Measurements from ENCODE around the gene SGTA.
A peak's percentile ranks its signal among the peaks of the same experiment; 100 is the strongest.

Gene SGTA

DNA sequence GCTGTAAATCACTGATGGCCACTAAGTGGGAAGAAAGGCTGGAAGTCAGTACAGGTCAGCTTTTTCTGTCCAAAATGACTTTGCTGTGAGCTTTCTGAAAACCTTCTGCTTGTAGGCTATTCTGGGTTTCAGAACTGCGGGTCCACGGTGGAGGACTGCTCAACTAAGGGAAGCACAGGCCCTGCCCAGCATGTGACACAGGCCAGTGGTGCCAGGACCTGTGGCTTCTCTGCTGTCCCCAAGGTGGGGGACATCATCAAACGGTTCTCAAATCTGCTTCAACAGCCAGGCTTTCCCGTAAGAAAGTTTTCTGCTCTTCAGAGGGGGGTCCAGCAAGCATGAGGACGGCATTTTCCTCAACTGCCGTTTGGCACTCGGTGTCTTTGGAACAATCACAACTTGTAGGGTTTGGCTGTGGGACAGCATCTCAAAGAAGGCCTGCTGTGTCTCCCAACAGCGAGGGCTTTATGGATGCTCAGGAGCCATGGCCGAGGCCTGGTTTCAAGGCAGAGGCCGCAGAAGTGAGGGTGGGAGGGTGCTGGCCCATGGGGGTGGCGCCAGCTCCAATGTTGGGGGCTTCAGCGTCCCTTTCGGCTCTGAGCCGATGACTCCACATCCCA is 3.8 kb downstream of the SGTA start:
- no peak overlapping the region for H3K27ac ChIP-seq
- TF ChIP-seq, protein P1, sequence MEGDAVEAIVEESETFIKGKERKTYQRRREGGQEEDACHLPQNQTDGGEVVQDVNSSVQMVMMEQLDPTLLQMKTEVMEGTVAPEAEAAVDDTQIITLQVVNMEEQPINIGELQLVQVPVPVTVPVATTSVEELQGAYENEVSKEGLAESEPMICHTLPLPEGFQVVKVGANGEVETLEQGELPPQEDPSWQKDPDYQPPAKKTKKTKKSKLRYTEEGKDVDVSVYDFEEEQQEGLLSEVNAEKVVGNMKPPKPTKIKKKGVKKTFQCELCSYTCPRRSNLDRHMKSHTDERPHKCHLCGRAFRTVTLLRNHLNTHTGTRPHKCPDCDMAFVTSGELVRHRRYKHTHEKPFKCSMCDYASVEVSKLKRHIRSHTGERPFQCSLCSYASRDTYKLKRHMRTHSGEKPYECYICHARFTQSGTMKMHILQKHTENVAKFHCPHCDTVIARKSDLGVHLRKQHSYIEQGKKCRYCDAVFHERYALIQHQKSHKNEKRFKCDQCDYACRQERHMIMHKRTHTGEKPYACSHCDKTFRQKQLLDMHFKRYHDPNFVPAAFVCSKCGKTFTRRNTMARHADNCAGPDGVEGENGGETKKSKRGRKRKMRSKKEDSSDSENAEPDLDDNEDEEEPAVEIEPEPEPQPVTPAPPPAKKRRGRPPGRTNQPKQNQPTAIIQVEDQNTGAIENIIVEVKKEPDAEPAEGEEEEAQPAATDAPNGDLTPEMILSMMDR (IDR thresholded peaks at IDR 0.05): no peak

DNA sequence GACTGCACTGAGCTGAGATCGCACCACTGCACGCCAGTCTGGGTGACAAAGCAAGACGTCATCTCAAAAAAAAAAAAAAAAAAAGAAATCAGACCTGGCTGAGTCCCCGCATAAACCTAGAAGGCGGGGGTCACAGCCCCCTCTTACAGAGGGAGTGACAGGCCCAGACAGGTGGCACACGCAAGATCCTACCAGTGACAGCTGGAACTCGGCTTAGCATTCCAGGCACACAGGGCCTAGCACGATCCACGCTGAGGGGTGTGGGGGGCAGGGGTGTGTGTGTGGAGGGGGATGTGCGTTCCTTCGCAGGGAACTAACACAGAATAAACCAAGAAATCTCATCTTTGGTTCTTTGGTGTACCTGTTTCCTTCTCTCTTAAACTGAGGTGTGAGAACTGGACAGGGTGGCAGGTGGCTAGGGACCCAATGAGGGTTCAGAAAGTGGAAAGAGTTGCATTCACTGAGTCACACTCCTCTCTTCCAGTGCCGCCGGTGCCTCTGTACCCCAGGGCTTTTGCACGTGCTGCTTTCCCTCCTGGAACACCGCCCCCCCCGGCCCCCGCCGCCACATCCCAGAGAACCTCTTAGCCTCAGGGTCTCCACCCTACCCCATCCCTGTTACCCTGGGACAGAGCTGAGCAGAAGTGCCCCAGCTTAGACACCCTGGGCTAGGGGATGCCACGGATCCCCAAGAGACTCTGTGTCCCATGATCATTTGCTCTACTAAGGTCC is 5.0 kb downstream of the SGTA start:
- TF ChIP-seq, protein P1 (IDR thresholded peaks at IDR 0.05): no peak
- no peak overlapping the region for H3K27ac ChIP-seq
- H3K9ac ChIP-seq: no peak overlapping the region
- no peak overlapping the region for H3K4me3 ChIP-seq (ENCODE audit: low read depth, low read length)
- no peaks in the 10 kb centered on the region for H3K9me3 ChIP-seq (ENCODE audit: control insufficient read depth, low read length)
- no peak overlapping the region for H3K4me2 ChIP-seq (ENCODE audit: low read length)
- H3K4me1 ChIP-seq: peaks cover 4% of the 10 kb centered on the region
- no peak overlapping the region for H2AFZ ChIP-seq
- no peaks in the 10 kb centered on the region for H3K36me3 ChIP-seq (ENCODE audit: control insufficient read depth, insufficient read depth, low read length)
- H3K79me2 ChIP-seq: peaks cover 88% of the 10 kb centered on the region
- no peaks in the 10 kb centered on the region for H3K27me3 ChIP-seq (ENCODE audit: control insufficient read depth, insufficient read depth, low read length)

More for the DNA sequence above, 3.8 kb downstream of the SGTA start:
- Histone ChIP-seq H3K4me1 (peaks cover 4% of the 10 kb centered on the region), H3K27me3 (ENCODE audit: control insufficient read depth, insufficient read depth, low read length) (no peaks in the 10 kb centered on the region), H3K9ac (no peak overlapping the region), H3K79me2 (peaks cover 86% of the 10 kb centered on the region), H2AFZ (no peak overlapping the region), H3K9me3 (ENCODE audit: control insufficient read depth, low read length) (no peaks in the 10 kb centered on the region), H3K4me3 (ENCODE audit: low read depth, low read length) (no peak overlapping the region), H3K4me2 (ENCODE audit: low read length) (no peak overlapping the region), H3K36me3 (ENCODE audit: control insufficient read depth, insufficient read depth, low read length) (no peaks in the 10 kb centered on the region)

DNA sequence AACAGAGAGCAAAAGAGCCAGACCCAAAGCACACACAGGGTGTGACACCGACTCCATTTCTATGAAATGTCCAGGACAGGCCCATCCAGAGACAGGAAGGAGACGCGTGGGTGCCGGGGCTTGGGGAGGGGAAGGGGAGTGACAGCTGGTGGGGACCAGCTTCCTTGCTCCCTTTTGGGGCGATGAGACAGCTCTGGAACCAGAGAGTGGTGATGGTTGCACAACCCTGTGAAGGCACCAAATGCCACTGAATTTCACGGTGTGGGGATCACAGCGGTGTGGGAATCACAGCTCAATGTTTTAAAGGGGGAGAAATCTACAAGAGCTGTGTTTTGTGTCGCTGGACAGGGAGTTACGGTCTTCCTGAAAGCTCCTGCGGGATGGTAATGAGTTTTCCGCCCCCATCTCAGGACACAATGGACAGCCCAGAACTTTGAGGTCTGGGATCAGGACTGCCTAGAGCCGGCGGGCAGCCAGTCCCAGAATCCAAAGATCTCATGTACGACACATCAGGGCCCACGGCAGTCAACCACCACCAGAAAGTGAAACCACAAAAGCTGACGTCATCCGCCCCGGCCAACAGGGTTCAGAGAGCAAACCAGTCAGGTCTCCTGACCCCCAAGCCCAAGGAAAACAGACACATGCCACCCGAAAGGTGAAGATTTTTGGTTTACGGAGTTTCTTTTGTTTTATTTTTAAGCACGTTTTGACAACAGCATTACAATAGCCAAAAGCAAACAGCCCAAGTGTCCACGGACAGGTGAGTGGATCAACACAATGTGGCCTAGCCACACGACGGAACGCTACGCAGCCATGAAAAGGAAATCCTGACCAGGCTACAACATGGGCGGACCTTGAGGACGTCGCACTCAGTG is 7.3 kb downstream of the SGTA start:
- Histone ChIP-seq H3K4me2 (ENCODE audit: low read length) (peak overlapping the region; percentile 38), H3K79me2 (peaks cover 83% of the 10 kb centered on the region), H2AFZ (no peak overlapping the region), H3K4me1 (no peaks in the 10 kb centered on the region), H3K36me3 (ENCODE audit: control insufficient read depth, insufficient read depth, low read length) (no peaks in the 10 kb centered on the region), H3K27me3 (ENCODE audit: control insufficient read depth, insufficient read depth, low read length) (no peaks in the 10 kb centered on the region), H3K9me3 (ENCODE audit: control insufficient read depth, low read length) (no peaks in the 10 kb centered on the region), H3K9ac (no peak overlapping the region), H3K27ac (peak overlapping the region; percentile 71), H3K4me3 (ENCODE audit: low read depth, low read length) (no peak overlapping the region)
- TF ChIP-seq, protein P1 (IDR thresholded peaks at IDR 0.05): no peak

DNA sequence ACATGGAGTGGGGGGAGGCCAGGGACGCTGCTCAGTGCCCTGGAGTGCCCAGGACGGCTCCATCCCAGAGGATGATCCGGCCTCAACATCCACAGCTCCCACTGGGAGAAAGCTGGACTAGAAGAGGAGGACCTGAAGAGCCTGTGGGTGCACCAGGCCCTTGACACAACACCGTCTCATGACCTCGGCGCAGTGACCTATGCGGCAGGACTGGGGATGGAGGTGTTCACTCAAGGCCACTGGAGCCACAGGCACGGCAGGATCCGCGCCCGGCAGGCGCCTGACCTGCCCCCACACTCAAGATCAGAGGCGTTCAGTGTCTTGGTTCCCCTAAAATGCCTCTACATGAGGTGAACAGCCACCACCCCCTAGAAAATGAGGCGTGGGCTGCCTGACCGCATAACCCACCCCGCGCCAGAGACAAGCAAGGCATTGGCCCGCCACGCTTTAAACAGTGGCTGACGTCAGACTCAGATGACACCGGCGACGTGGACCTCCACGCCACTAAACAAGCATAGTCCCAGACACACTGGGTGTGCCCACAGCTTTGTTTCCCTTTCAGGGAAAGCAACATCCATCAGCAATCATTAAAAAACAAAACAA is 8.0 kb downstream of the SGTA start:
- peak overlapping the region; percentile 71 for H3K27ac ChIP-seq
- H3K4me3 ChIP-seq (ENCODE audit: low read depth, low read length): no peak overlapping the region
- no peaks in the 10 kb centered on the region for H3K36me3 ChIP-seq (ENCODE audit: control insufficient read depth, insufficient read depth, low read length)
- H3K4me1 ChIP-seq: no peaks in the 10 kb centered on the region
- H3K79me2 ChIP-seq: peaks cover 83% of the 10 kb centered on the region
- H3K4me2 ChIP-seq (ENCODE audit: low read length): peak overlapping the region; percentile 38
- TF ChIP-seq, protein P1 (IDR thresholded peaks at IDR 0.05): no peak
- H3K9ac ChIP-seq: no peak overlapping the region
- no peak overlapping the region for H2AFZ ChIP-seq
- H3K9me3 ChIP-seq (ENCODE audit: control insufficient read depth, low read length): no peaks in the 10 kb centered on the region
- no peaks in the 10 kb centered on the region for H3K27me3 ChIP-seq (ENCODE audit: control insufficient read depth, insufficient read depth, low read length)
